ENCODE measurements around the gene FOXQ1. TPM values are rescaled to one million over a fixed set of nuclear protein-coding genes. Genes with fewer than 3 reads are reported as not detected.
A peak's percentile ranks its signal among the peaks of the same experiment; 100 is the strongest.

FOXQ1 gene
- total and polyA plus RNA-seq, 2 of the 13 experiments (the other 11 are each of a cell fraction or from before 2014, with no cell fraction given): 35.2 to 39.8 TPM

- TF ChIP-seq RORA (CRISPR knock-in tag; IDR thresholded peaks at IDR 0.05): no peak
- no peak for TF ChIP-seq THAP9 (CRISPR knock-in tag; IDR thresholded peaks at IDR 0.05; ENCODE audit: borderline replicate concordance)
- no peak for TF ChIP-seq ELK4 (CRISPR knock-in tag; IDR thresholded peaks at IDR 0.05; ENCODE audit: borderline replicate concordance)
- TF ChIP-seq UBTF (CRISPR knock-in tag; IDR thresholded peaks at IDR 0.05): 0 out of 2 replicates have a peak, but pooled peaks have one; percentile 21
- peak; percentile 21; the same call in 1 of the 2 replicates for TF ChIP-seq ZNF557 (CRISPR knock-in tag; IDR thresholded peaks at IDR 0.05)
- TF ChIP-seq ZNF543 (CRISPR knock-in tag; IDR thresholded peaks at IDR 0.05): 0 out of 2 replicates have a peak, but pooled peaks have one; percentile 76
- no peak for TF ChIP-seq ZBTB44 (CRISPR knock-in tag; IDR thresholded peaks at IDR 0.05)
- peak; percentile 69; the same call in 1 of the 2 replicates for TF ChIP-seq POLR2AphosphoS2 (IDR thresholded peaks at IDR 0.05; ENCODE audit: low read depth, low read length)
- no peak for TF ChIP-seq ZFP41 (CRISPR knock-in tag; IDR thresholded peaks at IDR 0.05; ENCODE audit: borderline replicate concordance)
- no peak for TF ChIP-seq FIP1L1 (IDR thresholded peaks at IDR 0.05; ENCODE audit: borderline replicate concordance, insufficient read depth, low read depth, low read length)
- no peak for TF ChIP-seq ZNF646 (CRISPR knock-in tag; IDR thresholded peaks at IDR 0.05)
- no peak for TF ChIP-seq ZNF10 (CRISPR knock-in tag; IDR thresholded peaks at IDR 0.05; ENCODE audit: borderline replicate concordance, low read depth)
Observed at GRCh38 chr6:1315560-1316386, 3.9 kb downstream of the FOXQ1 start (continued).
